Cardiac fibroblast (primary cell): ENCODE data around the gene HAUS6.
"Not testable (repeated sequence)": the region's sequence is repeated elsewhere in the genome, so short reads cannot be mapped to it uniquely, and the experiment has no call there.

ENCODE experiments used
- DNase-seq, 2 donors: peaks; one replicate each; pipeline versions ENCODE4 v3.0.0 to v3.0.0-alpha.2; 2010; ENCODE audit warnings: low read depth in 2 of 2
- H3K4me3 ChIP-seq, 2 donors: replicated peaks in 1 of 2; 1 replicate in 1 of 2; 2 replicates in 1 of 2; pipeline ENCODE4 v1.5.1; 2011; ENCODE audit warnings: low read depth in 2 of 2, low read length in 2 of 2, mild to moderate bottlenecking in 2 of 2, moderate library complexity in 1 of 2
- TF ChIP-seq, protein P1 (sequence below): IDR thresholded peaks from one replicate; pipeline ENCODE4 v1.5.1; 2011; ENCODE audit warnings: low read depth, mild to moderate bottlenecking, low read length, inconsistent platforms

Gene HAUS6, protein sequence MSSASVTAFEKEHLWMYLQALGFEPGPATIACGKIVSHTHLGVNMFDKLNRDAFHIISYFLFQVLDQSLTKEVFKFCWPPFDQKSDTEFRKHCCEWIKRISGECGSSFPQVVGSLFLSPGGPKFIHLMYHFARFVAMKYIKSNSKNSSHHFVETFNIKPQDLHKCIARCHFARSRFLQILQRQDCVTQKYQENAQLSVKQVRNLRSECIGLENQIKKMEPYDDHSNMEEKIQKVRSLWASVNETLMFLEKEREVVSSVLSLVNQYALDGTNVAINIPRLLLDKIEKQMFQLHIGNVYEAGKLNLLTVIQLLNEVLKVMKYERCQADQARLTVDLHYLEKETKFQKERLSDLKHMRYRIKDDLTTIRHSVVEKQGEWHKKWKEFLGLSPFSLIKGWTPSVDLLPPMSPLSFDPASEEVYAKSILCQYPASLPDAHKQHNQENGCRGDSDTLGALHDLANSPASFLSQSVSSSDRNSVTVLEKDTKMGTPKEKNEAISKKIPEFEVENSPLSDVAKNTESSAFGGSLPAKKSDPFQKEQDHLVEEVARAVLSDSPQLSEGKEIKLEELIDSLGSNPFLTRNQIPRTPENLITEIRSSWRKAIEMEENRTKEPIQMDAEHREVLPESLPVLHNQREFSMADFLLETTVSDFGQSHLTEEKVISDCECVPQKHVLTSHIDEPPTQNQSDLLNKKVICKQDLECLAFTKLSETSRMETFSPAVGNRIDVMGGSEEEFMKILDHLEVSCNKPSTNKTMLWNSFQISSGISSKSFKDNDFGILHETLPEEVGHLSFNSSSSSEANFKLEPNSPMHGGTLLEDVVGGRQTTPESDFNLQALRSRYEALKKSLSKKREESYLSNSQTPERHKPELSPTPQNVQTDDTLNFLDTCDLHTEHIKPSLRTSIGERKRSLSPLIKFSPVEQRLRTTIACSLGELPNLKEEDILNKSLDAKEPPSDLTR

GRCh38 chr9:19102631-19103345 lies at the start of gene HAUS6:
TSS of gene HAUS6 (minus strand) at chr9:19102904. CDS start at chr9:19102651, 253 bp downstream.
- DNase-seq = peak; percentile 99
- peak within 1 kb of the TSS; percentile 74 to 81 for H3K4me3 ChIP-seq
- TF ChIP-seq, protein P1, sequence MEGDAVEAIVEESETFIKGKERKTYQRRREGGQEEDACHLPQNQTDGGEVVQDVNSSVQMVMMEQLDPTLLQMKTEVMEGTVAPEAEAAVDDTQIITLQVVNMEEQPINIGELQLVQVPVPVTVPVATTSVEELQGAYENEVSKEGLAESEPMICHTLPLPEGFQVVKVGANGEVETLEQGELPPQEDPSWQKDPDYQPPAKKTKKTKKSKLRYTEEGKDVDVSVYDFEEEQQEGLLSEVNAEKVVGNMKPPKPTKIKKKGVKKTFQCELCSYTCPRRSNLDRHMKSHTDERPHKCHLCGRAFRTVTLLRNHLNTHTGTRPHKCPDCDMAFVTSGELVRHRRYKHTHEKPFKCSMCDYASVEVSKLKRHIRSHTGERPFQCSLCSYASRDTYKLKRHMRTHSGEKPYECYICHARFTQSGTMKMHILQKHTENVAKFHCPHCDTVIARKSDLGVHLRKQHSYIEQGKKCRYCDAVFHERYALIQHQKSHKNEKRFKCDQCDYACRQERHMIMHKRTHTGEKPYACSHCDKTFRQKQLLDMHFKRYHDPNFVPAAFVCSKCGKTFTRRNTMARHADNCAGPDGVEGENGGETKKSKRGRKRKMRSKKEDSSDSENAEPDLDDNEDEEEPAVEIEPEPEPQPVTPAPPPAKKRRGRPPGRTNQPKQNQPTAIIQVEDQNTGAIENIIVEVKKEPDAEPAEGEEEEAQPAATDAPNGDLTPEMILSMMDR = peak; percentile 63

- not testable (repeated sequence) for H3K4me3 ChIP-seq, DNase-seq
Observed at GRCh38 chr9:19152160-19152498, 49.4 kb upstream of the HAUS6 start.

GRCh38 chr9:19151425-19152159 lies 48.9 kb upstream of the HAUS6 start:
- no peak overlapping the region for H3K4me3 ChIP-seq
- DNase-seq = no peak
- TF ChIP-seq, protein P1 = no peak

DNA sequence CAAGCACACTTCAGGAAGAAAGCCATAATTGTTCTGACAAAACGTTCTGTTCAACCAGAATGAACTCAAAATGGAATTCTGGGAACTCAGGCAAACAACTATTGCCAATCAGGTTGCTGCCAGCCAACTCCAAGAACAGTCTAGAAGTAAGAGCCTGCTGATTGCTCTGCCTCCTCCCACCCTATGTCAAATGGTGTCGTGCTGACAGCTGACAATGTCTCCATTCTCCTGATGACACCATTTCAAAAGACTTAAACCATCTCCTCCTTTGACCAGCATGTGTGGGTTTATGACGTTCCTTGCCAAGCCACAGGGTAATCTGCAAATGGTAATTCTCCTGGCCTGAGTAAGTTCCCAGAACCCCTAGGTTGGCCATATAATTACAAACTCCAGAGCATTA lies 46.5 kb upstream of the HAUS6 start:
- H3K4me3 ChIP-seq = no peak overlapping the region
- peak in 1 of 2 donors; percentile 70 for DNase-seq
- TF ChIP-seq, protein P1 = no peak

GRCh38 chr9:19148187-19148586 lies 45.5 kb upstream of the HAUS6 start:
- TF ChIP-seq, protein P1 = no peak
- DNase-seq = peak in 1 of 2 donors; percentile 73
- H3K4me3 ChIP-seq = no peak overlapping the region

DNA sequence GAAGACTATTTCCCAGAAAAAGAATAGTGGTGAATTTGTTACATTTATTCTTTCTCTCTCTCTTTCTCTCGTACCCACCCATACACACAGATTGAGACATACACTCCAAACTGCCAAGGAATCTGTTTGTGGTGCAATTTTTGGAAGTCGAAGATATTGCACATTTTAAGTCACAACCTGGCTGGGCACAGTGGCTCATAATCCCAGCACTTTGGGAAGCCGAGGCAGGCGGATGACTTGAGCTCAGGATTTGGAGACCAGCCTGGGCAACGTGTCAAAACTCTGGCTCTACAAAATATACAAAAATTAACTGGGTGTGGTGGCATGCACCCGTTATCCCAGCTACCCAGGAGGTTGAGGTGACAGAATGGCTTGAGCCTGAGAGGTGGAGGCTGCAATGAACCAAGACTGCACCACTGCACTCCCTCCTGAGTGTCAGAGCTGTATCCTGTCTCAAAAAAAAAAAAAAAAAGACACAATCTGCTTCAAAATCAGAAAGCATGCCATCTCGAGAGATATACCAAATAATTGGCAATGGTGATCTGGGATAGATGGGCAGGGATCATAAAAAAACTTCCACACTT lies 43.8 kb upstream of the HAUS6 start:
- no peak overlapping the region for H3K4me3 ChIP-seq
- DNase-seq = no peak
- TF ChIP-seq, protein P1 = no peak
